MG63 (cell line): ENCODE measurements around the gene TACC2. TPM values are rescaled to one million over a fixed set of nuclear protein-coding genes. Genes with fewer than 3 reads are reported as not detected.

ENCODE experiments used
- DNase-seq: peaks from one replicate; pipeline ENCODE4 v3.0.0-alpha.2; 2020
- H3K27me3 ChIP-seq: fragments of 250-450 bp; sonication (Bioruptor Pico); 2 replicates; pipeline ENCODE4 v1.5.1; 2020; ENCODE audit warnings: mild to moderate bottlenecking, moderate library complexity
- H3K36me3 ChIP-seq: fragments of 250-450 bp; sonication (Bioruptor Pico); 2 replicates; pipeline ENCODE4 v1.5.1; 2020; ENCODE audit warnings: mild to moderate bottlenecking, moderate library complexity
- H3K4me3 ChIP-seq: fragments of 250-450 bp; sonication (Bioruptor Pico); 2 replicates; pipeline ENCODE4 v1.5.1; 2020; ENCODE audit warnings: mild to moderate bottlenecking, moderate library complexity
- H3K9me3 ChIP-seq: fragments of 250-450 bp; sonication (Bioruptor Pico); 2 replicates; pipeline ENCODE4 v1.5.1; 2020; ENCODE audit warnings: mild to moderate bottlenecking, moderate library complexity
- total RNA-seq: library from RNA; depleted of rRNA; stranded (reverse); fragments of >200 nt; shearing (Covaris generic); gene quantifications from 2 replicates; pipeline ENCODE4 v1.2.3, GENCODE V29; 2014; ENCODE audit warnings: low replicate concordance

The TACC2 gene
- total RNA-seq, 1 experiment from 2014 or later, result 7.3 TPM

DNA sequence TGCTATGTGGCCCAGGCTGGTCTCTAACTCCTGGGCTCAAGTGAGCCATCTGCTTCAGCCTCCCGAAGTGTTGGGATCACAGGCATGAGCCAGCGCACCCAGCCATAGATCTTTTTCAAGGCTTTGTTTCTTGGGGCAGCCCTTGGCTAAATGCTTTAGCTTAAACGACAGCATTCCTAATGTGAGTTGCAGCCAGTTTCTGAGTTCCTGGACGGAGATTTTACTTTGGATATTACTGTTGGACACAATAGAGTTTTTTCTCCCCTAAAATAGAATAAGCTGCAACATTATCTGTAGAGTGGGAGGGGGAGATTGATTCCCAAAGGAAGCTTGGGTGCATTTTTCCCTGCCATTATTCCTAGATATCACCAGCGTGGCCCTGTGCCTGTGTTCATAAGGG, 179.1 kb downstream of the TACC2 start:
- Histone ChIP-seq H3K36me3 (no peaks in the 10 kb centered on the region), H3K4me3 (no peak overlapping the region), H3K9me3 (no peaks in the 10 kb centered on the region), H3K27me3 (no peaks in the 10 kb centered on the region)
- DNase-seq, result no peak

DNA sequence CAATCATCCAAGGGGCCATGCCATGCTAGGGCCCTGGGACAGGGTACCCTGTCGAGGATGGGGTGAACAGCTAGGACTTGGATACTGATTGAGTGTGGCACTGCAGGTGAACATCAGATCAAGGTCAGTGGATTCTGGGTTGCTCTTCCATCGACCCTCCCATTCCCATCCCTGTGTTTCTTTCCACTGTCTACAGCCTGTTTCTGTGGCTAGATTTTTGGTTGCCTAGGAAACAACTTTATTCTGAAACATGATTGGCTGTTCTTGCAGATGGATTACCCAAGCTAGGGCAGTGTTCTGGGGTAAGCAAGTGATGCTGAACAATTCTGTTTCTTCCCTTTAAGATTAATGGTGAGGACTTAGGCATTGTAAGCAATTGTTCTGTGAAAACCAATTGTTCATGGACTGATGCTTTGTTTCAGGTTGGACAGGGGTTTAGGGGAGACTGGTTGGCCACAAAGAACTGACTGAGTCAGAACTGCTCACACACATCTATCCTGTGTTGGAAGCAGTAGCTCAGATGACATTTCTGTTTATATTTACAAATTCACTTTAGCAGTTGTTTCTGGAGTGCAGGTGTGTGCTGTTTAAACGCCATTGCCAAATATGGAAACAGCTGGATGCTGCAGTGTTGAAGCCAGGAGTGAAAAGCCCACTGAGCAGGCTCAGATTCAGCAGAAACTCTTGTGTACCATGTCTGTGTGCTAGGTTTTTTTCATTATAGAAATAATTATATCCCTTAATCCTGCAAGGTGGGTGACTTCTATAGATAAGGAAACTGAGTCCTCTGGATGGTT, 179.8 kb downstream of the TACC2 start:
- Histone ChIP-seq H3K27me3 (no peaks in the 10 kb centered on the region), H3K4me3 (no peak overlapping the region), H3K36me3 (no peaks in the 10 kb centered on the region), H3K9me3 (no peaks in the 10 kb centered on the region)
- DNase-seq, result no peak

DNA sequence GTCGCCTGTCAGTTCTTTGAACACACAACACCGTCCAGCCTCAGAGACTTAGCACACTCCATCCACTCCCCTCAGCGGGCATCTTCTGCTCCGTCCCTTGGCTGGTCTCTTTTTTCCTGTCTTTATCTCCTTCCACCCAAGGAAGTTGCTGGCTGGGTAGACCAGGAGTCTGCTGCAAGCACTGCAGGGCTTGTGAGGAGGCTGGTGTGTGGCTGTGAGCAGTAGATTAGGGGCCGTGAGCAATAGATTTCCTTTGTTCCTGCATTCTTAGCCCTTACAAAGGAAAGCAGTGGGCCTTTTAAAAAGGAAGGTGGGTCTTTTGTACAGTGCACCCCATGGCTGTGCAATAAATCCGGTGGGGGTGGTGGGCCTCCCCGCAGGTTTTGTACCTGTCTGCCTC, 181.8 kb downstream of the TACC2 start:
- Histone ChIP-seq H3K9me3 (no peaks in the 10 kb centered on the region), H3K27me3 (no peaks in the 10 kb centered on the region)
- DNase-seq, result no peak

DNA sequence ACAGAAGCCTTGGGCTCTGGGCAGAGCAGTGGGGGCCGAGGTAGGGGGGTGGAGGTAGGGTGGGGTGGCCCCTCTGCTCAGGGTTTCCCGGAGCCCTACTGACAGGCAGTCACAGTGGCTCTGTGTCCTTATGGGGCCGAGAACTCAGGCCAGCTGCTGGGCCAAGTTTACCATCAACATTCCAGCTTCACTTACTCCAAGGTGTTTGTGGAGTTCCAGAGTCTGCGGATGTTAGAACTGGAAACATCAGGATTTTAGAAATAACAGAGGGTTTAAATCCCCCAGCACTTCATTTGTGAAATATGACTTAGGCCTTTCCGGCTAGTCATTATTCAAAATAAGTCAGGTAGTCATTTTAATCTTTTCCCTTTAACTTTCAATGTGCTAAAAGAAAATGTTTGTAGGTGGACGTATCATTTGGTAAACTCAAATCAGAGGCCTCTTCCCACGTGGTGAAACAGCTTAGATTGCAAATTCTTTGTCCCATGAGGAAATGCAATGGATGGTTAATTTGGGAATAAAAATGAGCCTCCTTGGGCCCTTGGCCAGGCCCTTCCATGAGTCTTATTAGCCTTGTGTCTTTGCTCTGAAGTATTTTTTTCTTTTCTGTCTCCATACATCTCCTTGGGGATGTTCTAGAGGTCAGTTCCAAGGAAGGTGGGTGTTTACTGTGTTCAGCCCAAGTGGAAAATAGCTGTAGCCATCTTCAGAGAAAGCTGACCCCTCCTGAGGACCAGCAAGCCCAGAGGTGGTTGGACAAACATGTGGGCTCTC, 182.5 kb downstream of the TACC2 start:
- Histone ChIP-seq H3K4me3 (no peak overlapping the region), H3K27me3 (no peaks in the 10 kb centered on the region), H3K36me3 (no peaks in the 10 kb centered on the region), H3K9me3 (no peaks in the 10 kb centered on the region)
- DNase-seq, result no peak

More for the DNA sequence above, 181.8 kb downstream of the TACC2 start:
- H3K36me3 ChIP-seq, result no peaks in the 10 kb centered on the region
- no peak overlapping the region for H3K4me3 ChIP-seq

DNA sequence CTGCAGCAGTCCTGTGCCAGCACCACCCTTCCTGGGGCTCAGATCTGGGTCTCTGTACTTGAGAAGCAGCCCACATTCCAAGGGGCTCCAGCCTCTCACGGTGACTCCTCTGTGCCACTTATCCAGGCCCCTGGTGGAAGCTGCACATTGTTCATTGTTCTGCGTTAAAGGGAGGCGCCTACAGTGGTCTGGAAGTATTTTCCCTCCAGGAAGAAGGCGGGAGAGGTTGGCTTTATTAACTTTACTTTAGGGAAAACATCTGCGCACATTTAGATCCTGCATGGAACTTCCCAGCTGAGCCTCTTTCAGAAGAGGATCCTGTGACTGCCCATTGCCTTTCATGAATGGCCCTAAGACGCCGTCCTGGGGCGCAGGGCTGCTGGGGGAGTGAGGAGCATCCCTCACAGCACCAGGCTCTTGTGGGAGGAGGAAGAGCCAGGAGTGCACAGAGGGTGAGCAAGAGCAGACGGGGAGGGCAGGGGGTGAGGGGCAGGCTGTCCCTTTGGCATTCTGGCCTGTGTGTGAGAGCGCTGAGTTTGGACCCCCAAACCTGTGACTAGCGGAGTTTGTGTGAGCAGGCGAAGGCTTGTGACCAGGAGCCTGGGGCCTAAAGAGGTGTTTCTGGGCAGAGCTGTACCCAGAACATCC, 183.5 kb downstream of the TACC2 start:
- no peak for DNase-seq
- Histone ChIP-seq H3K9me3 (no peaks in the 10 kb centered on the region), H3K36me3 (no peaks in the 10 kb centered on the region), H3K27me3 (no peaks in the 10 kb centered on the region), H3K4me3 (no peak overlapping the region)

DNA sequence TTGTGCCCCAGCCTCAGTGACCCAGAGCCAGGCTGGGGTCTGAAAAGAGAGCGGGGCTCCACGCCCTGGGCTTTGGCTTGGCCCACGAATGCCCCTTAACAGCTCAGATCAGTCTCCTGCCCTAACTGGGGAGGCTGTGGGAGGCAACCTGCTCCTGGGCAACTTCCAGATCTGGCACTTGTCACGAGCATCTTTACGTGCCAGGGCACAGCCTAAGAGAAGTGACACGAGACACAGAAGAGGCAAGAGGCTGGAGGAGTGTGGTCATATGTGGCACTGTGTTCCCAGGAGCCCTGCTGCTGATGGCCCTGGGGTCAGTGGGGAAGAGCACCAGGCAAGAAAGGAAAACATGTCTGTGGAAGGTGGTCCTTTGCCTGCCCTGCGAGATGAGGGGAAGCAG, 184.4 kb downstream of the TACC2 start:
- Histone ChIP-seq H3K4me3 (no peak overlapping the region), H3K9me3 (no peaks in the 10 kb centered on the region), H3K36me3 (no peaks in the 10 kb centered on the region), H3K27me3 (no peaks in the 10 kb centered on the region)
- no peak for DNase-seq

DNA sequence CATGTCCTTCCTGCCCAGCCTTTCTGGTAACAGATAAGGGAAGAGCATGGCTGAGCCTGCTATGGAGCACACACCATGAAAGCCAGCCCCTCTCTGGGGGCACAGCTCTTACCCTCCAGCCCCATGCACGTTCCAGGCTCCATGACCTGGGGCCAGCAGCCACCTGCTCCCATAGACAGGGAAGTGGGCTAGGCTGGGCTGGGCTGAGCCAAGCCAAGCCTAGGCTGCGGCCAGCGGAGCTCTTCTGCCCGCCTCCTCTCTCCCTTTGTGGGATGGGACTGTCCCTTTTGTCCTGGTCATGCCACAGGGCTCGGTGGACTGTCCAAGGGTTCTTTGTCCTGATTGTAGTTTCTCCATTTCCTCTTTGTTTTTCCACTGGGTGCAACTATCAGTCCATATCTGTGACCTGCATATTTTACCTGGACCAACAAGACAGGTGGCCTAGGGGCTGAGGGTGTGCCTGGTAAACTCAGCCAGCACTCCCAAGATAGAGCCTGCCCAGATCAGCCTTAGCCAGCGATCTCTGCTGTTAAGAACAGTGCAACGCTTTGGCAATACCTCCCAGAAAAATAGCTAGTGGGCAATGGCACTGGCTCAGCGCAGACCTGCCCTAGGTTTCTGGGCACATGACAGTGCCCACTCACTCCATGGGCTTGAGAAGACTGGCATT, 184.9 kb downstream of the TACC2 start:
- Histone ChIP-seq H3K27me3 (no peaks in the 10 kb centered on the region), H3K4me3 (no peak overlapping the region), H3K36me3 (no peaks in the 10 kb centered on the region), H3K9me3 (no peaks in the 10 kb centered on the region)
- DNase-seq, result no peak

DNA sequence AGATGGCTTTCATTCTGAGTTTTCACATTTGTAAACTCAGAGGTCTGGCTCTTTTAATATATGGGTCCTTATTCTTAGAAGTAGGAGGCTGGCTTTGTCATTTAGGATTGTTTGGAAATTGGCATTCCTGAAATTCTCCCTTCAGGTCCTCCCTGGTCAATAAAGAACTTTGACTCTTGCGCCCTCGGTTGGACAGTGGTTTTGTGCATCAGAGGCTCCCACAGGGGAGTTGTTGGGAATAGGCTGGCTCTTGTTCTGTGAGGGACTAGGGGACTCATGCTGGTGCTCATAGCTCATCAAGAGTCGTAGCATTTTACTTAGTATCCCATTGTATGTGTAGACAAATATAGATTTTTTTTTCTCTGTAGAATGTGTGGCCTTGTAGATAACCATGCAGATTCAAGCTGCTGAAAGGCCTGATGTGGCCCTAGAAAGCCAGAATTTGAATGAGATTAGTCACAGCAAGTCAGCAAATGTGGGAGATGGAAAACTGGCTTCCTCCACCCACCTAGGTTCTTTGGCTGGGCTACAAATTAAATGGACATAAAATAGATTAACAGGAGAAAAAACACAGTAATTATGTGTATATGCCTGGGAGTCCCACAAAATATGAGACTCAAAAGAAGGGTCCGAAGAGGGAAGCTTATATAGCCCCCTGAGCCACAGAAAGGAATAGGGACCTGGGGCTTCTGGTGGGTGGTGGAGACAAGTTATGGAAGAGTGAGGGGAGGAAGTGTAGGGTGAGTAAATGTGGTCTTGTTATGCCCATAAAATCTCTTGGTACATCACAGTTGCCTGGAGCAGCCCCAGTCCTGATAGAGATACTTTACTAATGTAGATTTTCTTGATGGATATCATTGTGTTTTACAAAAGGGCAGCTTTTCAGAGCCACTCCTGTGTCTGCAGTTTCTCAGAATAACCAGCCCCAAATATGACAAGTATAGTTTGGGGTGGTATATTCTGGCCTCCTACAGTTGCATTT, 187.6 kb downstream of the TACC2 start:
- no peak for DNase-seq

DNA sequence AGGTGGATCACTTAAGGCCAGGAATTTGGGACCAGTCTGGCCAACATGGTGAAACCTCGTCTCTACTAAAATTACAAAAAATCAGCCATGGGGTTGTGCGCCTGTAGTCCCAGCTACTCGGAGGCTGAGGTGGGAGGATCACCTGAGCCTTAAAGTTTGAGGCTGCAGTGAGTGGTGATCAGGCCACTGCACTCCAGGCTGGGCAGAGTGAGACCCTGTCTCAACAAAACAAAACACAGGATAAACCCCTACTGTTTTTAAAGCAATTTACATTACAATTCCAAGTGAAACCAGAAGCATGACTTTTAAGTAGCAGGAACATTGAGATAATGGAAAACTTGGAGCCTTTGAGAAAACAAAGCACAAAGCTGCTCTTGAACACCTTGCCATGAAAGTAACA, 189.7 kb downstream of the TACC2 start:
- H3K27me3 ChIP-seq, result no peaks in the 10 kb centered on the region
- H3K36me3 ChIP-seq, result no peaks in the 10 kb centered on the region
- H3K4me3 ChIP-seq, result no peak overlapping the region
- no peak for DNase-seq
- no peaks in the 10 kb centered on the region for H3K9me3 ChIP-seq

More for the DNA sequence above, 187.6 kb downstream of the TACC2 start:
- H3K27me3 ChIP-seq, result no peaks in the 10 kb centered on the region
- no peaks in the 10 kb centered on the region for H3K36me3 ChIP-seq
- H3K4me3 ChIP-seq, result no peak overlapping the region
- no peaks in the 10 kb centered on the region for H3K9me3 ChIP-seq

DNA sequence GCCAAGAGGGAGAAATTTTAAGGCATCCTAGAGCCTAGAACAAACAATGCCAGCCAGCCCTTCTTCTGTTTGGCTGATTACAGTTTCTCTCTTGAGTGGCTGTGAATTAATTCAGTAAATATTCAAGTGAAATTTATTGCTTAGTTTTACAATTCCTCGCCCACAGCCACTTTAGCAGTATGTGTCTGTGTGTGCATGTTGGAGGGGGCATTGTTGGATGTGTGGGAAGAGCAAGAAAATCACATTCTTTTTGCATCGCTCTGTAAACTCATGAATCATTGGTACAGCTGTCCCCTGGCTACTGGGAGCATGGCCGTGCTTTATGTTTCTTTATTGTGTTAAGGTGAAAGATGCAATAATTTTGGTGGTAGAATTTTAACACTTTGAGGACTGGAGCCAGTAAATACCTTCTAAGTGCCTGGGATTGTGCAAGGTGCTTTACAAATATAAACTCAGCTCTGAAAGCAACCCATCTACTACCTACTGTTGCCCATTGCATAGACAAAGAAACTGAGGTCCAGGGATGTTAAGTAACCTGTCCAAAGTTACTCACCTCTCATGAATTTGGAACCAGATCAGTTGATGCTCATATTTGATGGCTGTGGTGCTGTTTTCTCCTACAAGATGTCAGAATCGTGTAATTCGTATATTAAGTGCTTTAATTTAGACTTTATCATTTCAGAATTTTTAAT, 192.2 kb downstream of the TACC2 start:
- Histone ChIP-seq H3K36me3 (no peaks in the 10 kb centered on the region), H3K4me3 (no peak overlapping the region), H3K27me3 (no peaks in the 10 kb centered on the region), H3K9me3 (no peaks in the 10 kb centered on the region)
- DNase-seq, result peak; percentile 42

DNA sequence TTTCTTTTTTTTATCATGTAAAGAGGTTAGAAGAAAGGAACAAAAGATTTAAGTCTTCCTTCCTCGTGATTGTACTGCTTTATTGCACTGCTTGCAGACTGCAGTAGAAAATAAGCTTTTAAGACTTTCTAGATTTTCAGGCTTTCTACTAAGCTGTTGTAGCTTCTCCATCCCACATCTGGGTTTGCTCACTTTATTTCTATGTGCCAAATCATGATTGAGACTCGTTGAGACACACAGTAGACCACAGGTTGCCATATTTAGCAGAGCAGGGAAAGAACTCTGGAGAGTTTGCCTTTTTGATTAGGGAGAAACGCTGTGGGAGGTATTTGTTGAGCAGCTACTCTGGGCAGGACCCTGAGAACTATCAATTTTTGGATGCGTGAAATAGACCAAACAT, 192.9 kb downstream of the TACC2 start:
- Histone ChIP-seq H3K27me3 (no peaks in the 10 kb centered on the region), H3K4me3 (no peak overlapping the region), H3K36me3 (no peaks in the 10 kb centered on the region), H3K9me3 (no peaks in the 10 kb centered on the region)
- DNase-seq, result no peak

DNA sequence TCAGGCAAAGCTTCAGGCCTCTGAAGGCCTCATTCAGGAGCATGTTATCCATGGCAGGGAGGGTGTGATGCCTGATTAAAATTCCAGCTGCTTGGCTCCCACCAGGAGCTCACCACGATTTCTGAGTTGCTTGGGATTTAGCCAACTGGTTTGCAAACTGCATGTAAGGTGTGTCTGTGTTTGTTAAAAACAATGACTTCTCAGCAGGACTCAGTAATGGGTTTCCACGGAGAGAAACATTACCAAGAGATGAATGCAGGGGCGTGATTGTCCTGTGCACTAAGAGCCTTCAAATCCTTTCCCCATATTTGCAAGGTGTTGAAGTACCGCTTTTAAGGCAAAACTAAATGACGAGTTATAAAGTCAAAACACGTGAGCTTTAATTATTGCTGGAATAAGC, 193.3 kb downstream of the TACC2 start:
- Histone ChIP-seq H3K9me3 (no peaks in the 10 kb centered on the region), H3K4me3 (no peak overlapping the region), H3K27me3 (no peaks in the 10 kb centered on the region), H3K36me3 (no peaks in the 10 kb centered on the region)
- peak; percentile 17 for DNase-seq

DNA sequence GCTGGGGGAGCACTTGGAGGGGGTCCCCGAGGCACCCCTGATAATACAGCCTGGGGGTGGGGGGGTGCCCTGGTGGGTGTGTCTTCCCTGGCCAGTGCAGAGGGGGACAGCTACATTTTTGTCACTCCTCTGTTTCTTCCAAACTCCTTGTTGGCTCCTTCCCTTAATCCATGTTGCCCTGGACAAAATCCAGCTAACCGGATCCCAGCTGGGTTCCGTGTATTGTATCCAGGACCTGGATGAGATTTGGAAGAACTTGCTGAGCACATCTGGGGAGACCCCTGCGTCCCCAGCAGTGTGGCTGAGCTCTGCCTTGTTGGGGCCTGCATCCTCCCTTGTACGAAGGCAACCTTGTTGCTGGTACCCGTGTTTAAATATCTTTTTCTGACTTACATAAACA, 195.3 kb downstream of the TACC2 start:
- no peaks in the 10 kb centered on the region for H3K9me3 ChIP-seq
- no peak overlapping the region for H3K4me3 ChIP-seq
- H3K36me3 ChIP-seq, result no peaks in the 10 kb centered on the region
- H3K27me3 ChIP-seq, result no peaks in the 10 kb centered on the region
- no peak for DNase-seq

DNA sequence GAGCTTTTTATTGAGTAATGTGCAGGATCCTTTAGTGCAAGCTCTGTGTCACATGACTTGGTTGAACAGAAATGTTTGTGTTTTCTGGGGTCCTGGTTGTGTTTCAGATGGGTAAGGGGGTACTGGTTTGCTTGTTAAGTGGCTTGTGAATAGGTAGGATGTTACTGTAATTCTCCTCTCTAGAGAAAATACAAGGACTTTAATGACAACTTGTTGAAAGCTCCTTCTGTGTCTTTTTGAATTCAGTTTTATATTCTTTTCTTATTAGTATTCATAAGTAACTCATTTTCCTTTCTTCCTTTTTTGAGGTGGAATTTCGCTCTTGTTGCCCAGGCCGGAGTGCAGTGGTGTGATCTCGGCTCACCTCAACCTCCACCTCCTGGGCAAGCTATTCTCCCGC, 196.7 kb downstream of the TACC2 start:
- H3K4me3 ChIP-seq, result no peak overlapping the region
- no peaks in the 10 kb centered on the region for H3K9me3 ChIP-seq
- H3K27me3 ChIP-seq, result no peaks in the 10 kb centered on the region
- no peak for DNase-seq
- no peaks in the 10 kb centered on the region for H3K36me3 ChIP-seq
